ENCODE measurements around the gene GIMAP5. TPM values are rescaled to one million over a fixed set of nuclear protein-coding genes. Genes with fewer than 3 reads are reported as not detected.

The GIMAP5 gene
- total and polyA plus RNA-seq, 9 of the 15 experiments (the other 6 are each of a cell fraction or from before 2014, with no cell fraction given), result 0.35 TPM; not detected in 8

- TF ChIP-seq E2F1 (CRISPR knock-in tag; IDR thresholded peaks at IDR 0.05) (no peak), RREB1 (CRISPR knock-in tag; IDR thresholded peaks at IDR 0.05) (no peak), ZNF121 (CRISPR knock-in tag; conservative IDR thresholded peaks at IDR 0.05) (no peak), FOXA3 (CRISPR knock-in tag; conservative IDR thresholded peaks at IDR 0.05 in 1 of 2, IDR thresholded peaks at IDR 0.05 in 1 of 2) (no peak), AFF1 (IDR thresholded peaks at IDR 0.05; ENCODE audit: low read depth in 1 of 2, partially characterized antibody in 2 of 2) (no peak)
These were observed 8.7 kb downstream of the GIMAP5 start (continued) for GRCh38 chr7:150745876-150746275.

Measured in K562 (cell line).